WTC11 (cell line): ENCODE data around the gene GADD45GIP1. TPM values are rescaled to one million over a fixed set of nuclear protein-coding genes. Genes with fewer than 3 reads are reported as not detected.

Experiments
- ATAC-seq: fragments of 200-7000 bp; cut with Tn5 transposase; 2 replicates; pipeline ENCODE4 v1.10.0; 2021; ENCODE audit warnings: mild to moderate bottlenecking, moderate library complexity
- CTCF ChIA-PET: fragments of 300-600 bp; sonication (Branson Sonifier 250); formaldehyde crosslinking; loops from one replicate; lab custom pipeline; 2021; ENCODE audit warnings: antibody characterized with exemption; lab: Charles Lee
- POLR2A ChIA-PET: fragments of 350-600 bp; sonication (Branson Sonifier 250); formaldehyde crosslinking; loops from one replicate; lab custom pipeline; 2021; ENCODE audit warnings: antibody characterized with exemption; lab: Charles Lee
- DNase-seq: peaks from one replicate; pipeline ENCODE4 v3.0.0; 2021; ENCODE audit warnings: low spot score
- H3K27ac Mint-ChIP-seq: 2 replicates; pipeline ENCODE4 v1.8.0; 2021; ENCODE audit warnings: mixed read lengths
- H3K27me3 Mint-ChIP-seq: 2 replicates; pipeline ENCODE4 v1.8.0; 2021; ENCODE audit warnings: low read depth, mild to moderate bottlenecking, moderate library complexity, mixed read lengths
- H3K36me3 Mint-ChIP-seq: 2 replicates; pipeline ENCODE4 v1.8.0; 2021; ENCODE audit warnings: mixed read lengths
- H3K4me1 Mint-ChIP-seq: 2 replicates; pipeline ENCODE4 v1.8.0; 2022; ENCODE audit warnings: mixed read lengths
- H3K4me3 Mint-ChIP-seq: 2 replicates; pipeline ENCODE4 v1.8.0; 2021; ENCODE audit warnings: mild to moderate bottlenecking, moderate library complexity, mixed read lengths
- H3K9me3 Mint-ChIP-seq: 2 replicates; pipeline ENCODE4 v1.8.0; 2021; ENCODE audit warnings: mixed read lengths
- ATF1 ChIP-seq: sonication (generic); formaldehyde crosslinking; IDR thresholded peaks from 2 replicates; pipeline ENCODE4 v1.8.1; 2023; ENCODE audit warnings: mild to moderate bottlenecking, moderate library complexity, missing genetic modification reagents
- ELF4 ChIP-seq: sonication (generic); formaldehyde crosslinking; IDR thresholded peaks from 2 replicates; pipeline ENCODE4 v1.8.1; 2022; ENCODE audit warnings: low read depth, mild to moderate bottlenecking, moderate library complexity, missing genetic modification reagents
- JAZF1 ChIP-seq: fragments of 250-450 bp; sonication (Bioruptor Pico); IDR thresholded peaks from 2 replicates; pipeline ENCODE4 v1.9.0; 2021; ENCODE audit warnings: moderate library complexity, mild to moderate bottlenecking, inconsistent platforms
- JUN ChIP-seq: sonication (generic); formaldehyde crosslinking; IDR thresholded peaks from 2 replicates; pipeline ENCODE4 v1.8.0; 2023; ENCODE audit warnings: mild to moderate bottlenecking, missing genetic modification reagents
- PRRX2 ChIP-seq: fragments of 250-450 bp; sonication (Bioruptor Pico); IDR thresholded peaks from 2 replicates; pipeline ENCODE4 v1.8.0; 2021; ENCODE audit warnings: mild to moderate bottlenecking
- SP1 ChIP-seq: sonication (generic); formaldehyde crosslinking; conservative IDR thresholded peaks from 2 replicates; pipeline ENCODE4 v1.8.1; 2022; ENCODE audit warnings: missing genetic modification reagents
- ZNF219 ChIP-seq: sonication (generic); formaldehyde crosslinking; IDR thresholded peaks from 2 replicates; pipeline ENCODE4 v1.8.0; 2023; ENCODE audit warnings: missing genetic modification reagents, mild to moderate bottlenecking, borderline replicate concordance
- ZNF396 ChIP-seq: fragments of 250-450 bp; sonication (Bioruptor Pico); IDR thresholded peaks from 2 replicates; pipeline ENCODE4 v1.8.0; 2021; ENCODE audit warnings: mild to moderate bottlenecking, moderate library complexity, borderline replicate concordance
- ZNF416 ChIP-seq: fragments of 250-450 bp; sonication (Bioruptor Pico); IDR thresholded peaks from 2 replicates; pipeline ENCODE4 v1.9.0; 2021; ENCODE audit warnings: mild to moderate bottlenecking, inconsistent platforms
- total RNA-seq: library from RNA; stranded (reverse); gene quantifications from 3 replicates; pipeline ENCODE4 v1.2.3, GENCODE V29; 2021
- TF ChIP-seq, protein P1 (sequence below): sonication (generic); formaldehyde crosslinking; IDR thresholded peaks from 2 replicates; pipeline ENCODE4 v1.8.1; 2023; ENCODE audit warnings: mild to moderate bottlenecking, missing genetic modification reagents
- TF ChIP-seq, protein P2 (sequence below): fragments of 250-450 bp; sonication (Bioruptor Pico); IDR thresholded peaks from 2 replicates; pipeline ENCODE4 v2.1.2; 2022; ENCODE audit warnings: mild to moderate bottlenecking, moderate library complexity
- TF ChIP-seq, protein P3 (sequence below): sonication (generic); formaldehyde crosslinking; IDR thresholded peaks from 2 replicates; pipeline ENCODE4 v1.8.0; 2022; ENCODE audit warnings: mild to moderate bottlenecking, missing genetic modification reagents
- TF ChIP-seq, protein P4 (sequence below): sonication (generic); formaldehyde crosslinking; IDR thresholded peaks from 2 replicates; pipeline ENCODE4 v1.8.0; 2022; ENCODE audit warnings: mild to moderate bottlenecking, missing genetic modification reagents
- TF ChIP-seq, protein P5 (sequence below): sonication (generic); formaldehyde crosslinking; IDR thresholded peaks from 2 replicates; pipeline ENCODE4 v1.8.1; 2023; ENCODE audit warnings: mild to moderate bottlenecking, missing genetic modification reagents, moderate library complexity
- TF ChIP-seq, protein P6 (sequence below): sonication (generic); formaldehyde crosslinking; IDR thresholded peaks from 2 replicates; pipeline ENCODE4 v1.8.1; 2023; ENCODE audit warnings: mild to moderate bottlenecking, missing genetic modification reagents, borderline replicate concordance
- TF ChIP-seq, protein P7 (sequence below): sonication (generic); formaldehyde crosslinking; IDR thresholded peaks from 2 replicates; pipeline ENCODE4 v1.8.0; 2022; ENCODE audit warnings: mild to moderate bottlenecking, missing genetic modification reagents
- TF ChIP-seq, protein P8 (sequence below): fragments of 250-450 bp; sonication (Bioruptor Pico); IDR thresholded peaks from 2 replicates; pipeline ENCODE4 v1.8.0; 2021; ENCODE audit warnings: mild to moderate bottlenecking

The GADD45GIP1 gene
- total RNA-seq, 1 experiment from 2014 or later: 54.4 TPM

DNA sequence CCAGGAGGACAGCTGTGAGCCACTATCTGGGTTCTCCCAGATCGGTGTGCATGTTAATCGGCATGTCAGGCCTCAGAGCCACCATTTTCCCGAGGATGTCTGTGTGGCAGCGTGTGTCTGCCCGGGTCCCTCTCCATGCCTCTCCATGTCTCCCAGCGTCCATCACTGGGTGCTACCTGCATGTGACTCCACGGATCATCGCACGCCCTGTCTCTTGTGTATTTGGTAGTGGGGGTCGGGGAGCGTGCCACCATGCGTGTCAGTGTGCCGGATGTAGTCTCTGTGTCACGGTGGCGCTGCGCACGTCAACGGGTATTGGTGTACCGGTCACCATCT lies 44.1 kb upstream of the GADD45GIP1 start (continued):
- TF ChIP-seq, protein P1, sequence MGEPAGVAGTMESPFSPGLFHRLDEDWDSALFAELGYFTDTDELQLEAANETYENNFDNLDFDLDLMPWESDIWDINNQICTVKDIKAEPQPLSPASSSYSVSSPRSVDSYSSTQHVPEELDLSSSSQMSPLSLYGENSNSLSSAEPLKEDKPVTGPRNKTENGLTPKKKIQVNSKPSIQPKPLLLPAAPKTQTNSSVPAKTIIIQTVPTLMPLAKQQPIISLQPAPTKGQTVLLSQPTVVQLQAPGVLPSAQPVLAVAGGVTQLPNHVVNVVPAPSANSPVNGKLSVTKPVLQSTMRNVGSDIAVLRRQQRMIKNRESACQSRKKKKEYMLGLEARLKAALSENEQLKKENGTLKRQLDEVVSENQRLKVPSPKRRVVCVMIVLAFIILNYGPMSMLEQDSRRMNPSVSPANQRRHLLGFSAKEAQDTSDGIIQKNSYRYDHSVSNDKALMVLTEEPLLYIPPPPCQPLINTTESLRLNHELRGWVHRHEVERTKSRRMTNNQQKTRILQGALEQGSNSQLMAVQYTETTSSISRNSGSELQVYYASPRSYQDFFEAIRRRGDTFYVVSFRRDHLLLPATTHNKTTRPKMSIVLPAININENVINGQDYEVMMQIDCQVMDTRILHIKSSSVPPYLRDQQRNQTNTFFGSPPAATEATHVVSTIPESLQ (CRISPR knock-in tag): no peak
- no peak for TF ChIP-seq ZNF416 (CRISPR knock-in tag)
- no peak for TF ChIP-seq ELF4 (CRISPR knock-in tag)
- TF ChIP-seq, protein P2, sequence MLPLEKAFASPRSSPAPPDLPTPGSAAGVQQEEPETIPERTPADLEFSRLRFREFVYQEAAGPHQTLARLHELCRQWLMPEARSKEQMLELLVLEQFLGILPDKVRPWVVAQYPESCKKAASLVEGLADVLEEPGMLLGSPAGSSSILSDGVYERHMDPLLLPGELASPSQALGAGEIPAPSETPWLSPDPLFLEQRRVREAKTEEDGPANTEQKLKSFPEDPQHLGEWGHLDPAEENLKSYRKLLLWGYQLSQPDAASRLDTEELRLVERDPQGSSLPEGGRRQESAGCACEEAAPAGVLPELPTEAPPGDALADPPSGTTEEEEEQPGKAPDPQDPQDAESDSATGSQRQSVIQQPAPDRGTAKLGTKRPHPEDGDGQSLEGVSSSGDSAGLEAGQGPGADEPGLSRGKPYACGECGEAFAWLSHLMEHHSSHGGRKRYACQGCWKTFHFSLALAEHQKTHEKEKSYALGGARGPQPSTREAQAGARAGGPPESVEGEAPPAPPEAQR: no peak
- no peak for TF ChIP-seq ATF1
- no peak for TF ChIP-seq JUN (CRISPR knock-in tag)
- TF ChIP-seq, protein P3, sequence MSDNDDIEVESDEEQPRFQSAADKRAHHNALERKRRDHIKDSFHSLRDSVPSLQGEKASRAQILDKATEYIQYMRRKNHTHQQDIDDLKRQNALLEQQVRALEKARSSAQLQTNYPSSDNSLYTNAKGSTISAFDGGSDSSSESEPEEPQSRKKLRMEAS (CRISPR knock-in tag): no peak
- TF ChIP-seq, protein P4, sequence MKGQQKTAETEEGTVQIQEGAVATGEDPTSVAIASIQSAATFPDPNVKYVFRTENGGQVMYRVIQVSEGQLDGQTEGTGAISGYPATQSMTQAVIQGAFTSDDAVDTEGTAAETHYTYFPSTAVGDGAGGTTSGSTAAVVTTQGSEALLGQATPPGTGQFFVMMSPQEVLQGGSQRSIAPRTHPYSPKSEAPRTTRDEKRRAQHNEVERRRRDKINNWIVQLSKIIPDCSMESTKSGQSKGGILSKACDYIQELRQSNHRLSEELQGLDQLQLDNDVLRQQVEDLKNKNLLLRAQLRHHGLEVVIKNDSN (CRISPR knock-in tag): no peak
- TF ChIP-seq PRRX2: no peak
- TF ChIP-seq, protein P5, sequence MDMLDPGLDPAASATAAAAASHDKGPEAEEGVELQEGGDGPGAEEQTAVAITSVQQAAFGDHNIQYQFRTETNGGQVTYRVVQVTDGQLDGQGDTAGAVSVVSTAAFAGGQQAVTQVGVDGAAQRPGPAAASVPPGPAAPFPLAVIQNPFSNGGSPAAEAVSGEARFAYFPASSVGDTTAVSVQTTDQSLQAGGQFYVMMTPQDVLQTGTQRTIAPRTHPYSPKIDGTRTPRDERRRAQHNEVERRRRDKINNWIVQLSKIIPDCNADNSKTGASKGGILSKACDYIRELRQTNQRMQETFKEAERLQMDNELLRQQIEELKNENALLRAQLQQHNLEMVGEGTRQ (CRISPR knock-in tag): no peak
- no peak for TF ChIP-seq ZNF396 (CRISPR knock-in tag)

DNA sequence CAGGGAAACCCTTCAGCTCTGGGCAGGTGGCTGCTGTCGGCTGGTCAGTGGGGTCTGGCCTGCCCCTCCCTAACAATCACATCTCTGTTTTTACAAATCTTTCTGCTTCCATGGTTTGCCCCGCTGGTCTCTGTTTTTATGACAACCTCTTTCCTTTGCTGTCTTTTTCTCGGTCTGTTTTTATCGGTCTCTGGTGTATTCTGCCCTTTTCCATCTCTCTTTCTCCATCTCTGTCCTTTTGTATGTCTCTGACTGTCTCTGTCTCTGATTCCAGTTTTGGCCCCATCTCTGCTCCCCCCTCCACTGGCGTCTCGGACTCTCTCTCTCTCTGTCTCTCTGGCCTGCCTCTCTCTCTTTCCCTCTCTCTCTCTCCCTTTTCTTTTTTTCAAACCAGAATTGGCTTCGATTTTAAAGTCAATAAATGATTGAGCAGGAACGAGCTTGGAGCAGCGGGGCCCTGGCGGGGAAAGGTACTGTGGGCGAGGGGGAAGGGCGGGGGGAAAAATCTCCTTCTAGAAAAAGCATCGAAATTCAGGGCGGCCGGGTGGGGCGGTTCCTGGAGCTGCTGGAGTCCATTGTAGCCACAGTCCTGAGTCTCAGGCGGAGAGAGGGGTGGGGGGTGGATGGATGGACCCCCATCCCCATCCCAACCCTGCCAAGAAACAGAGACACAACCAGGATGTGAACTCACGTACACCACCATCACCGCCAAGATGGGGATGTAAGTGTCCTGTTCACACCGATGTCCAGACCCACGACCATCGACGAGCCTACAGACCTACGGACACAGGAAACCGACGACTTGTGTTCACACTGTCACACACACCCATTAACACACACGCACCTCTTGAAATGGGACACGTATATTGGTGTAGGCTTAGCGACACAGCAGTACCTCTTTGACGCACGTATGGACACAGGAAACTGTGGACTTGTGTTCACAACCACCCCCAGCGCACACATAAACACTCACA lies 41.2 kb upstream of the GADD45GIP1 start:
- Mint-ChIP-seq H3K27me3 (peaks cover 85% of the 10 kb centered on the region), H3K4me3 (no peak overlapping the region), H3K9me3 (no peaks in the 10 kb centered on the region), H3K36me3 (peaks cover 3% of the 10 kb centered on the region; the same call in 1 of the 2 replicates), H3K27ac (no peak overlapping the region), H3K4me1 (peaks cover 6% of the 10 kb centered on the region)
- TF ChIP-seq, protein P6, sequence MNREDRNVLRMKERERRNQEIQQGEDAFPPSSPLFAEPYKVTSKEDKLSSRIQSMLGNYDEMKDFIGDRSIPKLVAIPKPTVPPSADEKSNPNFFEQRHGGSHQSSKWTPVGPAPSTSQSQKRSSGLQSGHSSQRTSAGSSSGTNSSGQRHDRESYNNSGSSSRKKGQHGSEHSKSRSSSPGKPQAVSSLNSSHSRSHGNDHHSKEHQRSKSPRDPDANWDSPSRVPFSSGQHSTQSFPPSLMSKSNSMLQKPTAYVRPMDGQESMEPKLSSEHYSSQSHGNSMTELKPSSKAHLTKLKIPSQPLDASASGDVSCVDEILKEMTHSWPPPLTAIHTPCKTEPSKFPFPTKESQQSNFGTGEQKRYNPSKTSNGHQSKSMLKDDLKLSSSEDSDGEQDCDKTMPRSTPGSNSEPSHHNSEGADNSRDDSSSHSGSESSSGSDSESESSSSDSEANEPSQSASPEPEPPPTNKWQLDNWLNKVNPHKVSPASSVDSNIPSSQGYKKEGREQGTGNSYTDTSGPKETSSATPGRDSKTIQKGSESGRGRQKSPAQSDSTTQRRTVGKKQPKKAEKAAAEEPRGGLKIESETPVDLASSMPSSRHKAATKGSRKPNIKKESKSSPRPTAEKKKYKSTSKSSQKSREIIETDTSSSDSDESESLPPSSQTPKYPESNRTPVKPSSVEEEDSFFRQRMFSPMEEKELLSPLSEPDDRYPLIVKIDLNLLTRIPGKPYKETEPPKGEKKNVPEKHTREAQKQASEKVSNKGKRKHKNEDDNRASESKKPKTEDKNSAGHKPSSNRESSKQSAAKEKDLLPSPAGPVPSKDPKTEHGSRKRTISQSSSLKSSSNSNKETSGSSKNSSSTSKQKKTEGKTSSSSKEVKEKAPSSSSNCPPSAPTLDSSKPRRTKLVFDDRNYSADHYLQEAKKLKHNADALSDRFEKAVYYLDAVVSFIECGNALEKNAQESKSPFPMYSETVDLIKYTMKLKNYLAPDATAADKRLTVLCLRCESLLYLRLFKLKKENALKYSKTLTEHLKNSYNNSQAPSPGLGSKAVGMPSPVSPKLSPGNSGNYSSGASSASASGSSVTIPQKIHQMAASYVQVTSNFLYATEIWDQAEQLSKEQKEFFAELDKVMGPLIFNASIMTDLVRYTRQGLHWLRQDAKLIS (CRISPR knock-in tag): no peak
- no peak for TF ChIP-seq ZNF219
- no peak for TF ChIP-seq SP1
- TF ChIP-seq, protein P7, sequence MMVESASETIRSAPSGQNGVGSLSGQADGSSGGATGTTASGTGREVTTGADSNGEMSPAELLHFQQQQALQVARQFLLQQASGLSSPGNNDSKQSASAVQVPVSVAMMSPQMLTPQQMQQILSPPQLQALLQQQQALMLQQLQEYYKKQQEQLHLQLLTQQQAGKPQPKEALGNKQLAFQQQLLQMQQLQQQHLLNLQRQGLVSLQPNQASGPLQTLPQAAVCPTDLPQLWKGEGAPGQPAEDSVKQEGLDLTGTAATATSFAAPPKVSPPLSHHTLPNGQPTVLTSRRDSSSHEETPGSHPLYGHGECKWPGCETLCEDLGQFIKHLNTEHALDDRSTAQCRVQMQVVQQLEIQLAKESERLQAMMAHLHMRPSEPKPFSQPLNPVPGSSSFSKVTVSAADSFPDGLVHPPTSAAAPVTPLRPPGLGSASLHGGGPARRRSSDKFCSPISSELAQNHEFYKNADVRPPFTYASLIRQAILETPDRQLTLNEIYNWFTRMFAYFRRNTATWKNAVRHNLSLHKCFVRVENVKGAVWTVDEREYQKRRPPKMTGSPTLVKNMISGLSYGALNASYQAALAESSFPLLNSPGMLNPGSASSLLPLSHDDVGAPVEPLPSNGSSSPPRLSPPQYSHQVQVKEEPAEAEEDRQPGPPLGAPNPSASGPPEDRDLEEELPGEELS (CRISPR knock-in tag): no peak
- TF ChIP-seq, protein P8, sequence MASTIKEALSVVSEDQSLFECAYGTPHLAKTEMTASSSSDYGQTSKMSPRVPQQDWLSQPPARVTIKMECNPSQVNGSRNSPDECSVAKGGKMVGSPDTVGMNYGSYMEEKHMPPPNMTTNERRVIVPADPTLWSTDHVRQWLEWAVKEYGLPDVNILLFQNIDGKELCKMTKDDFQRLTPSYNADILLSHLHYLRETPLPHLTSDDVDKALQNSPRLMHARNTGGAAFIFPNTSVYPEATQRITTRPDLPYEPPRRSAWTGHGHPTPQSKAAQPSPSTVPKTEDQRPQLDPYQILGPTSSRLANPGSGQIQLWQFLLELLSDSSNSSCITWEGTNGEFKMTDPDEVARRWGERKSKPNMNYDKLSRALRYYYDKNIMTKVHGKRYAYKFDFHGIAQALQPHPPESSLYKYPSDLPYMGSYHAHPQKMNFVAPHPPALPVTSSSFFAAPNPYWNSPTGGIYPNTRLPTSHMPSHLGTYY (CRISPR knock-in tag): no peak
- no peak for TF ChIP-seq JAZF1 (CRISPR knock-in tag)
- POLR2A ChIA-PET: no interaction called here
- no peak for ATAC-seq
- CTCF ChIA-PET: interaction anchor here (1.4 kb wide), 1 partner anchor 36 kb away, joined by 4 read pairs; no protein-coding TSS in a partner anchor
- no peak for DNase-seq
